Medulla oblongata (tissue), 1 donor: ENCODE data around the gene MYOM1.

Experiments used
- DNase-seq: peaks from one replicate; pipeline ENCODE4 v3.0.0-alpha.2; 2015; ENCODE audit errors: extremely low spot score

Gene MYOM1

DNA sequence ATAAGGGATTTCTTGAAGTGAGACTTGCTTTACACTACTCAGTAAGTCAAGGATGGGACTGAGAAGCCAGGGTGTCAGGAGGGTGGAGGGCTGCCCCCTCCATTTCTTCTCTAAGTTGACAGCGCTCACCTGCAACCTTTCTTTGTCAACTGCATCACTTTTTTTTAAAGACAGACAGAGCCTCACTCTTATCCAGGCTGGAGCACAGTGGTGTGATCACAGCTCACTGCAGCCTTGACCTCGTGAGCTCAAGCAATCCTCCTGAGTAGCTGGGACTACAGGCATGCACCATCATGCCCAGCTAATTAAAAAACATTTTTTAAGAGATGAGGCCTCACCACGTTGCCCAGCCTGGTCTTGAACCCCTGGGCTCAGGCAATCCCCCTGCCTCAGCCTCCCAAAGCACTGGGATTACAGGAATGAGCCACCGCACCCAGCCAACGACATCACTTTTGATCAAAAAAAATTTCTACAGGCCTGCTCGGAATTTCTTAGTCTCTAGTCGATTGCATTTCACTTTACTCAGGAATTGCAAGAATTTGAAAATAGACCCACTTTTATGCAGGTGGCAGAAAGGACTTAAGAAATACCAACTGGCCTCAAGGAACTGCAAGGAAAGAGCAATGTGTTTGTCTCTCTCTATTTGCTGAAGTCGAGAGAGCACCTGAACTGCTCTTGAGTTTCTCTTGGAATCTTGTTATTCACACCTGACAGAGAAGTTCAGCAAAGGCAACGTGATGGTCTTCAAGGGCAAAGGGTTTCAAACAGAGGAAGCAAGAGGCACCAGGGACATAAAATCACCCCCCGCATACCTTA is 101.4 kb downstream of the MYOM1 start:
- no peak for DNase-seq

DNA sequence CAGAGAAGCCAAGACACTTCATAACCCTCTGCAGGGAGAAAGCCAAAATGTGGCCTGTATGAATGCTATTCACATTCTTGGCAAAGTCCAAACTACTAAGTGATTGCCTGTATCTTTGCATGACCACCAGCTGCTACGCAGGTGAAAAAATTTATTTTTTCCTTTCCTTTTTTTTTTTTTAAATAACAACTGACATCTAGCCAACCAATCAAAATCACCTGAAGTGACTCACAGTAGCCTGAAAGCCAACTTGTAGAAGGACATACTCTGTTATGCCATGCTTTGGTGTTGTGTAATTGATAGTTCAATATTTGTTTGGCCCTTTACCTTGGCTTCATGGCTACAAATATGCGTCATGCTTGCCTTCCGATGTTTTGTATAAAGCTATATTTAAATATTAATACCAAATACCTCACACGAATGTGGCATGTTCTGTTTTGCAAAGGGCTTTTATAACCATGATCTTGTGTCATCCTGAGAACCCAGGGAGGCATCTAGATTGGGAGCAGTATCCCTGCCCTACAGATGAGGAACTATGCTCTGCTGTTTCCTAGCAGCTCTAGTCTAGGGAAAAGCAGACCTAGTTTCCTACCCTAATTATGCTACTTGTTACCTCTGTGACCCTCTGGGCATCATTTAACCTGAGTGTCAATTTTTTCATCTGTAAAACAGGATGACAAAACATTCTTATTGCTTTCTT is 102.1 kb downstream of the MYOM1 start:
- DNase-seq: no peak

DNA sequence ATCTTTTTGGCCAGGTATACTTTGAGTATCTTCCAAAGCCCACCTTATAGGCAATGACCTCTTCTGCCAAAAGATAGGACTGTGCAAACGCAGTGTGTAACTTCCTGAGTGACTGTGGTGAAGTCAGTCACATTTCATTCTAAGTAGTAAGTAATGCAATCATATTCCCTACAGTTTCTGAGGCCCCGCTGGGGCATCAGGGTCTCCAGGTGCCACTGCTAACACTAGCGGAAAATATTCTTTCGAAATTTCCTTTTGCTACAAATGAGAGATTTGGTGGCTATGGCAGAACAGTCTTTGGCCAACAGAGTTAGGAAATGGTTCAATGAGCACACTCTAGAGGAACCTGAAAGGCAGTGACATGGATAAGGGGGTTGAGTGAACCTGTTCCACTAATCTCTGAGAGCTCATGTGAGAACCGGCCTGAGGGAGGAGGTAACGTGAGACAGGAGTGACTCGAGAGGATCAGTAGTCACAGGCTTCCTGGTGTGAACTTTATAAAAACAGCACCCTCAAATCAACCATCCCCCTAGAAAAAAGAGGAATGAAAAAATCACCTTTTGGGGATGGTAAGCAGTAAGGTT is 104.2 kb downstream of the MYOM1 start:
- DNase-seq: no peak

DNA sequence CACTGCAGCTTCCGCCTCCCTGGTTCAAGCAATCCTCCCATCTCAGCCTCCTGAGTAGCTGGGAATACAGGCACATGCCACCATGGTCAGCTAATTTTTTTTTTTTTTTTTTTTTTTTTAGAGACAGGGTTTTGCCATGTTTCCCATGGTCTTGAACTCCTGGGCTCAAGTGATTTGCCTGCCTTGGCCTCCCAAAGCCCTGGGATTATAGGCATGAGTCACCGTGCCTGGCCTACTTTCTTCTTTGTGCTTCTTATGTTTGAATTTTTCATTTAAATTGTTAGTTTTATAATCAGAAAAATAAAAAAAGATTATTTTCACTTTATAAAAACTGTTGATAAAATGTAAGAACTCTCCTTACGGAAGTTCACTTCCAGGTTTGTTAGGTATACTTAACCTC is 105.3 kb downstream of the MYOM1 start:
- DNase-seq: no peak

DNA sequence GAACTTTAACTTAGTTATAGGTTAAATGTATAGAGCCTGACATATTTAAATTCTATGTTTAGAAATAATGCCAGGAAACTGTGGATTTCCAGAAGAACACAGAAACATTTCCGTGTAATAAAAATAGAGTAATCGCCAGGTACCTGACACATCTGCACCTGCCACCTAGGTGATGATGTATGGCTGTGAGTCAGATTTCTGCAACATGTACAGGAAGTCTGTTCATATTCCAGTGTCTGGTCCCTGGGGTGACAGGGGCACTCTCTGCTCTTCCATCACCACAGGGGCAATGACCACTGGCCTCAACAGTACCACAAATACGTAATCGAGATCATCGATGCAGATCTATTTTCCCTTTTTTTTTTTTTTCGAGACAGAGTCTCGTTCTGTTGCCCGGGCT is 105.7 kb downstream of the MYOM1 start:
- no peak for DNase-seq

DNA sequence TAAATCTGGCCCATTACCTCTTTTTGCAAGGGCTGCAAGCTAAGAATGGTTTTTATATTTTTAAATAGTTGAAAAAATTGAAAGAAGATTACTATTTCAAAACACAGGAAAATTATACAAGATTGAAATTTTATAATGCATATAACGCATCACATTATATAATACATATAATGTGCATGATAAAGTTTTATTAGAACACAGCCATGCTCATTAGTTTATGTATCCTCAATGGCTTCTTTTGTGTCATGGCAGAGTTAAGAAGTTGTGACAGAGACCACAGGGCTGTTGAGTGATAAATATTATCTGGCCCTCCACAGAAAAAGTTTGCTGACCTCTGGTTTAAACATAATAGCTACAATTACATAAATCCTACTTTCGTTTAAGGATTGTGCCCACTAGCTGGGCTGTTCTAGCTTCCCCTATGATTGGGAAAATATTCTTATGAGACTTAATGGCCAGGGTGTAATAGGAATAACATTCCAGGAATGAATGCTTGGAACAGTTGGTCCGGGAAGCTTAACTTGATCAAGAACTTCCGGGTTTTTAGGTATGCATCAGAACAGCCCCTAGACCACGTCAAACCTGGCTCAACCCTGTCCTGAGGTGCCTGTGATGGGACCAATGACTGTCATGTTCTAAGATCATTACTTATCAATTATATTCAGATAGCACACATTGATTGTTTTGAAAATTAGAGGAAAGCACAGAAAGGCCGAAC is 108.1 kb downstream of the MYOM1 start:
- no peak for DNase-seq

DNA sequence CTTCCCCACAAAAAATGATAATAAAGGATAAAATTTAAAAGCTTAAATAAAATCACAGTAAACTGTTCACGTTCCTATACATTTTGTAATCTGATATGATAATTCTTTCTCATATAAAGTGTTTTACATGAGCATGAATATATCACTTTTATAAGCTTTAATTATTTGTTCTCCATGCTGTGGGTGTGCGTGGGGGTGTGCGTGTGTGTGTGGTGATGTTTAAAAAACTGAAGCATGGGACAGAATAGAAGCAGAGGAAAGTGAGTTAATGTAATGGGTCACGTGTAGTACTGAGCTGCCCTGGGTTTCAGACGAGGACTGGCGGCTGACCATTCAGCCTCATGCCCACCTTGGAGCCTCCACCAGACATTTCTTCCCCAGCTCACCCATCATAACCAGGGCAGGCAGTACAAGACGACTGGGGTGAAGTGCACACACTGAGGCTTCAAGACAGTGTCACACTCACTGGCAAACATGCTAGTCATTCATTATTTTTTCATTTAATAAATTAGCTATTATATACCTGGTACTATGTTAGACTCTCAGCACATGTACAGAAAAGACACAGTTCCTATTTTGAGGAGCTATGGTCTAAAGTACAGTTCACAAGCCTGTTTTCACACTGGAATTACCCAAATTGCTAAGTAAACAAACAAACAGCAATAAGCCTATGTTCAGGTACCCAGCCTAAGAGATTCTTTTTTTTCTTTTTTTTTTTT is 109.6 kb downstream of the MYOM1 start:
- DNase-seq: no peak

DNA sequence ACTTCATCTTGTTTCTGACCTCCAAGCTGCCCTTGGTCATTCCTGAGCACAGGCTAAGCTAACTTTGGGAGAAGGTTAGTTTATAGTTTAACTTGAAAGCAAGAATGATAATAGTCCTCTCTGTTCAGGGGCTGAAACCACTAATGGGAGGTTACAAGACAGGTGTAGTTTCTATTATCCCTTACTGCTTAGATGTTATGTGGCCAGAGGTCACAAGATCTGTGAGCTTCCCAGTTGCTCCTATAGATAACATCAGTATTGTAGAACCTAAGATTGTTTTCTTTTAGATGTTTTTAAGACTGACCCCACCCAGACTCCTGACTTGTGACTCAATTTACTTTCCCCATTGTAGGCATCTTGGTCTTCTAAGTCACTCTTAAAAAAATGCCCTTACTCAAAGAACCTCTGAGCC is 112.0 kb downstream of the MYOM1 start:
- DNase-seq: no peak

DNA sequence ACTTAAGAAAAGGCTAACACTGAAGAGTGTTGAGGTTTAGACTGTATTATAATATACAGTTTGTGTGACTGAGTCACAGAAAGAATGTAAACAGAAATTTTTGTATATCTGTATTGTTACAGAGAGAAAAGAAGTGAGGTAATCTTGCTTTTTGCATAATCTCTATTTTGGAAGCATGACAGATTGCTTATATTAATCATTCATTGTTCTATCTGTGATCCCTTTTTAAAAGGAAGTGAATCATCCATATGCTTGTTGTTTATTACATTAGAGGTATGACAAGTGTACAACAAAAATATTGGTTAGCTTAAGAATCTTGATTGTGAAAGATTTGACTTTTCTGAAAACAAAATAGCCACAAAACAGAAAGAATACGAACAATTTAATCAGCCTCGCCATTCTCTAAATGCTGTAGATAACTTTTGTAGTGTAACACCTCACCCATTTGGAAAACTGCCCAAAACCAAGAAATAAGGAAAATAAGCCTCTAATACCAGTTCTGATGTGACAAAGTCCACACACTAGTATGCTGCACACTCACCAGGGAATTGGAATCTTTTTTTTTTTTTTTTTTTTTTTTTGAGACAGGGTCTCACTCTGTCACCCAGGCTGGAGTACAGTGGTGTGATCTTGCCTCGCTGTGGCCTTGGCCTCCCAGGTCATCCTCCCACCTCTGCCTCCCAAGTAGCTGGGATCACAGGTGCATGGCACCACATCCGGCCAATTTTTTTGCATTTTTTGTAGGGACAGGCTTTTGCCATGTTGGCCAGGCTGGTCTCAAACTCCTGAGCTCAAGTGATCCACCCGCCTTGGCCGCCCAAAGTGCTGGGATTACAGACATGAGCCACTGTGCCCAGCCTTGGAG is 115.3 kb downstream of the MYOM1 start:
- DNase-seq: no peak

DNA sequence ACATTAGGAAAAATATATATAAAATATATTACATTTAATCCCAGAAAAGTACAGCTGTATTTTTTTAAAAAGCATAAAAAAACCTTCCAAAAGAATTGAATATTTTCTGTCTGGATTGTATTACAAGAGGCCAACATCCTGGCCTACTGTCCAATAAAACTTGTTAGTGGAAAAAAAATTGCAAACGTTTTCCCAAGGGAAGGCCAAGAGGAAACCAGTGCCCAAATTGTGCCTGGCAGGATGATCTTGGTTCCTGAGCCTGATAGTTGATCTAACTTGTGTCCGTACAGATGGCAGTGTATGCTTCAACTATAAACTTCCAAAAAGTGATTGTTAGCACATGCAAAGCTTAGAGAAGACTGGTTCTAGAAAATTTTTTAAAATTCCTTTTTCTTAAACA is 116.2 kb downstream of the MYOM1 start:
- DNase-seq: no peak

DNA sequence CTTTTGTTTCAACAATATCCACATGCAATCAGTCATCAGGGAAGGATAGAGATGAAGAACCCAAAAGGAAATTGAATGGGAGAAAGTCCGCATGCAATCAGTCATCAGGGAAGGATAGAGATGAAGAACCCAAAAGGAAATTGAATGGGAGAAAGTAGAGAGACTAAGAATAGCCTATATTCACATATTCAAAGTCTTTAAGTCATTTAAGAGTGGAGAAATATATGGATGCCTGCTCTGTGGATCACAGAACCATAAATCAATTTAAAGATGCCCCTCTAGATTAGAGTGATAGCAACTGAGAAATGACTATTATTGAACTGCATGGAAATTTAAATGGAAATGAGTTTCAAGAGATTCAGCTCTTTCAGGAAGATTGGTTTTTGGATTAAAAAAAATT is 116.8 kb downstream of the MYOM1 start:
- DNase-seq: no peak

DNA sequence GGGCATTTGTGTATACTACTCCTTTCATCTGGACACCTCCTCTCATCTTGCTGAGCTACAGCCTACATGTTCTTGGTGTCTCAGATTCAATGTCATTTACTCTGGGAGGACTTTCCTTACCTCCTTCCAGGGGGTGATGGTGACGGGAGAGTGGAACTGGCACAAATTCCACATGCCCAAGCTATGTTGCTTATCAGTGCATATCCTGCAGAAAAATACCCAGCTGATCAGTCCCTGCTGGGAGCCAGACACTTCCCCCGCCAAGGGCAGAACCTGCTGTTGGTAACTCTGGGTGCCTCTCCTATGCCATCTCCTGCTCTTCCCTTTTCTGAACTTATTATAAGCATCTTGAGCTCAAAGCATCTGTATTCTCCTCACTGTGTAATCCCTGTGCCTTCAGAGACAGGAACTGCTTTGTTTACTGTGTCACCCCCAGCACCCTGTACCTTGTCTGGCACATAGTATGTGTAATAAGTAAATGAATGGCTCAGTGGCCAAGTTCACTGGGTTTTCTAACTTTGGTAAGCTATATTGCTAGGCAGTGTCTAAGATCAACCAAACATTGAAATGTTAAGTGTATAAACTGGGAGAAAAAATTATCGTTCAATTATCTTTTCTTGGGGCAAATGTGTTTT is 119.2 kb downstream of the MYOM1 start:
- no peak for DNase-seq

DNA sequence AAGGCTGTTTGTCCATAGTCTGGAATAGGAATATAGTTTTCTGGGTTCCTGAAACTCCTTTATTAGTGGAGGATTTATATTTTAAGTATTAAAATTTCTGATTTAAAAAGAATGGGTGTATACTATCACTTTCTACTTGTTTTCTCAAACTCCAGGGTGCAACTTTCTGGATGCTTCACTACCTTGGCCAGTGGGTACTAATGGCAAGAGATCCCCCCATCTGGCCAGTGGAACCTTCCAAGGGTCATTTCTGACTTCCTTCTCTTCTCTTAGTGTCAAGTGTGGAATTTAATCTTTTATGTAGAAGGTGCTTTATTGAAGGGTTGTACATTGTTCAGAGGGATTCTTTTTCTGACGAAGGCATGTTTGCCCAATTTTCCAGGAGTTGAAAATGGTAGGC is 120.4 kb downstream of the MYOM1 start:
- DNase-seq: no peak

DNA sequence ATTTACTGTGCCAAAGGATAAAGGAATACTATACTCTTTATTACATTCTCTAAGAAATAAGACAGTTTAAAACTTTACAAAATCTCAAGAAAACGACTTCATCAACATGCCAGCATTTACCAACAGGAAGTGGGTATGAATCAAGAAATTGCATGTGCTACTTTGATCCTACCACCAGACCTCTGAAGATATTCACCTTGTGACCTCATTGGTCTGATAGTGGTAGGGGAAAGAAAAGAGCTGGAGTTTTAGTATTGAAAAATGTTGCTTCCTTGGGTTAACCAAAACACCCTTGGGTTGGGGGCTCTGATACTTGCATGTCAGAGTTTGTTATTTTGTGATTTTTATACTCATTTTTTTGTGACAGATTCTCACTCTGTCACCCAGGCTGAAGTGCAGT is 122.7 kb downstream of the MYOM1 start:
- no peak for DNase-seq

DNA sequence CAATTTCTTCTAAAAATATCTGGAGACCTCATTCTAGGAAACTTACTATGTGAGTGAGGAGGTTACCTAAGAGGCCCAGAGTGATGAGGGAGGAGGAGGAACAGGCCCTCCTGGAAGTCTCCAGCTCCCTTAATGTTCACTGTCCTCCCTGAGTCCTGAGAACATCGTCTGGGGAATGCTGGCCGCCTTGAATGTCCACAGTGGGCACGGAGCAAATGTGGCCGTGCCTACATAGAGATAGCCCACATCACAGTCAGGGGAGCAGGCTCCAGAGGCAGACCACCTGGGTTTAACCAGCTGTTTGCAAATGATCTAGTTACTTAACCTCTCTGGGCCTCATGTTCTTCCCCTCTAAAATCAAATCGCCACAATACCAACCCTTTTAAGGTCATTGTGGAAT is 123.8 kb downstream of the MYOM1 start:
- DNase-seq: no peak

DNA sequence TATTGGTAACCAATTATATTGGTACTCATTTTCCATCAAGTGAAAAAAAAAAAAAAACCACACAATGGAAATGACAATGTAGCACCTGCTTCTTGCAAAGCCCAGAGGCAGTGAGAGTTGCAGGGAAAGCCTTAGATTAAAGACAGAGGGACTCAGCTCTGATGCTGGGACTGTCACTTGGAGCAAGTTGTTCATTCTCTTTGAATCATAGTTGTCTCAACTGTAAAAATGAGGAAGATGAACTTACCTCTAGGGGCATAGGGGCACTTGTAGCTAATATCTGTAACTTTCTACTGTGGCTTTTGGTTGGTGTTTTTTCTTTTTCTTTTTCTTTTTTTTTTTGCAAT is 125.5 kb downstream of the MYOM1 start:
- no peak for DNase-seq

DNA sequence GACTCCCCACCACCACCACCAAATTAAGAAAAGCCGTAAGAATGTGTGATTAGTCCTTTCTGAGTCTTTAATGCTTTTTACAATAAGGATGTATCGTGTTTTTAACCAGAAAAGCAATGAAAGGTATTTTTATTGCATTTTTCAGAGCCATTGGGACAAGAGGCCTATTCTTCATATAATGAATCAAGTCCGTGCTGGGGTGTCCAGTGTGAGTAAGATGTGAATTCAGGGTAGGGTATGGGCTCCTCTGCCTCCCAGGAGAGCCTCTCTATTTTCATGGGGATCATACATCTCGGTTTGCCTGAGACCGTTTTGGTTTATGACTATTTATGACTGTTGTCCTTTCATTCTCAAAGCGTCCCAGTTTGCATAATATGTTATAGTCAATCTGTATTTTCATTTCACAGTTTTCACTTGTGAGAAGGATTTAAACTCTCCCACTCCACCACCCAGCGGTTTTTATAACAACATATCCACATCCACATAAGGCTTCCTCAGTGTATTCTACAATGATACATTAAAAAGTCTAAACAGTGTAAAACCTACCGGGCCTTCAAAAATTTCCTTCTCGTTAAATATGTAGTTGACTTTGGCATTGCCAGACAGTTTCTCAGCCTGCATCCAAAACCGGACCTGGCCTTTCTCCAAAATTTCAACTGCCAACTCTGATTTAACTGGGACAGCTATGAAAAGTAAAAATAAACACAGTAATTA is 126.0 kb downstream of the MYOM1 start:
- peak; percentile 15 for DNase-seq

DNA sequence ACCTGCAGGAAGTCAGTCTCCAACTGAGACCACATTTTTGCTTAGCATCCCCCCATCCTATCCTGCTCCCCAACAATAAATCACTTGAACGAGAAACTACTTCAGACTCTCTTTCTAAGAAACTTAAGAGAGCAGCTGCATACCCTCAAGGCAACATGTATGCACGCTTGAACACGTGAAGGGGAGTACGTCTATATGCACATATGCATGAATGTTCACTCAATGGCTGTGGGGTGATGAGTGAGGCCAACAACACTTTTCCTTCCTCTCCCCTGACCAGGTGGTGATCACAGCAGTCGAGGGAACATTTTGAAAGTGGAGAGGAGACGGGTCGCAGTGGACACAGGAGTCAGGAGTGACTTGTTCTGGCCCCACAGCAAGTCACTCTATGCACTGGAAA is 127.0 kb downstream of the MYOM1 start:
- DNase-seq: no peak

DNA sequence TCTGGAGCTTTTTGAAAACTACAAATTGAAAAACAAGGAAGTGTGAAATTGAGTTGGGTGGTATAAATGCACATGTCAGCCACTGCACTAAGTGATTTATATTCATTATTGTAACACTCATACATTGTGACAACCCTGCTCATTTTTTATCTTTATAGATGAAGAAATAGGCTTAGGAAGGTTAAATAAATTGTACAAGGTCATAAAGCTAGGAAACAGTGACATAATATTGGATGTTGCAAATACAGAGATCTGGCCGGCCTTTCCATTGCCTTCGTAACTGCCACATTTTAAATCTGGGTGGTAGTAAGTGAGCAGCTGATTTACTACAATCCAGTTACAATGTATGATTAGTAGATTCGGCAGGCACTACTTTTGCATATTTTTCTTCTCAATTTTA is 130.2 kb downstream of the MYOM1 start:
- no peak for DNase-seq

DNA sequence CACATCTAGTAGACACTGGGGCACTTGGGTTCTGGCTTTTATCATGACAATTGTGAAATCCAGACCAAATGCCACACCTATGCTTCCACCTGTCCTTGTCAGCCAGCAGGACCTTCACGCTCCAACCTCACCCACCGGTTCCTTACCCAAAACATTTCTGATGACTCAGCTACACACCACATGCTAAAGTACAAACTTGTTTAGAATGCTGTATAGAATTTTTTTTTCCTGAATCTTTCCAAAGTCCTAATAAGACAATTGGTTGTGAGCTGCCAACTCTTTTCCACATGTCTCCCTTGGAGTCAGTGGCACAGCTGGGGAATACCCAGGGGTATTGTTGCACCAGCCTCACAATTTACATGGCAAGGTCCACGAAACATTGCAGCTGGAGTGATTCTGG is 131.3 kb downstream of the MYOM1 start:
- no peak for DNase-seq
